OCI-LY7 (cell line): ENCODE measurements around the gene PLCL2. TPM values are rescaled to one million over a fixed set of nuclear protein-coding genes. Genes with fewer than 3 reads are reported as not detected.

ENCODE experiments used
- BruUV-seq: library from RNA; stranded (reverse); fragments of 400-500 nt; replicated peaks from 2 replicates; lab custom pipeline; 2021; lab: Mats Ljungman, UMichigan
- CTCF ChIA-PET: fragments of 300-600 bp; sonication (Branson Sonifier 250); formaldehyde crosslinking; loops from one replicate; lab custom pipeline; 2022; ENCODE audit warnings: antibody characterized with exemption; ENCODE audit not compliant: unreplicated experiment; lab: Charles Lee
- POLR2A ChIA-PET: fragments of 300-600 bp; sonication (Branson Sonifier 250); formaldehyde crosslinking; loops from one replicate; lab custom pipeline; 2022; ENCODE audit warnings: antibody characterized with exemption; lab: Charles Lee
- DNase-seq: peaks from one replicate; pipeline ENCODE4 v3.0.0-alpha.2; 2015; ENCODE audit warnings: low spot score
- H2AFZ ChIP-seq: fragments of 200-600 bp; sonication (generic), shearing (Covaris generic); 2 replicates; pipeline ENCODE4 v1.6.1; 2014; ENCODE audit warnings: mild to moderate bottlenecking, antibody characterized with exemption, low read length, moderate library complexity
- H3K27ac ChIP-seq: fragments of 200-600 bp; sonication (generic); 2 replicates; pipeline ENCODE4 v1.5.1; 2014; ENCODE audit warnings: mixed run types, low read depth, mild to moderate bottlenecking, moderate library complexity, low read length, inconsistent platforms; ENCODE audit not compliant: poor library complexity, severe bottlenecking
- H3K36me3 ChIP-seq: fragments of 200-600 bp; sonication (generic); 2 replicates; pipeline ENCODE4 v1.6.1; 2014; ENCODE audit warnings: mild to moderate bottlenecking, antibody characterized with exemption, low read length, moderate library complexity, mixed read lengths; ENCODE audit not compliant: insufficient read depth
- H3K4me1 ChIP-seq: fragments of 200-600 bp; sonication (generic); 2 replicates; pipeline ENCODE4 v1.5.1; 2014; ENCODE audit warnings: mild to moderate bottlenecking, low read length; ENCODE audit not compliant: insufficient read depth, poor library complexity, severe bottlenecking
- H3K4me2 ChIP-seq: fragments of 200-600 bp; sonication (generic); 2 replicates; pipeline ENCODE4 v1.6.1; 2014; ENCODE audit warnings: mild to moderate bottlenecking, low read length
- H3K4me3 ChIP-seq: fragments of 200-600 bp; sonication (generic); 2 replicates; pipeline ENCODE4 v1.5.1; 2014; ENCODE audit warnings: mild to moderate bottlenecking, low read depth, low read length; ENCODE audit not compliant: poor library complexity, severe bottlenecking
- H3K79me2 ChIP-seq: fragments of 200-600 bp; sonication (generic); 2 replicates; pipeline ENCODE4 v1.6.1; 2016; ENCODE audit warnings: low read depth, mild to moderate bottlenecking, low read length, moderate library complexity, mixed read lengths; ENCODE audit not compliant: insufficient read depth
- H3K9me2 ChIP-seq: fragments of 200-600 bp; sonication (generic); 2 replicates; pipeline ENCODE4 v1.6.1; 2016; ENCODE audit warnings: mild to moderate bottlenecking, low read length, mixed read lengths; ENCODE audit not compliant: insufficient read depth
- H3K9me3 ChIP-seq: fragments of 200-600 bp; sonication (generic); 2 replicates; pipeline ENCODE4 v1.6.1; 2014; ENCODE audit warnings: mild to moderate bottlenecking, mixed run types, low read length, mixed read lengths
- H4K20me1 ChIP-seq: fragments of 200-600 bp; sonication (generic); 2 replicates; pipeline ENCODE4 v1.6.1; 2014; ENCODE audit warnings: mild to moderate bottlenecking, antibody characterized with exemption, low read length, moderate library complexity, mixed read lengths; ENCODE audit not compliant: insufficient read depth
- CTCF ChIP-seq: fragments of 200-600 bp; sonication (generic); conservative IDR thresholded peaks from 2 replicates; pipeline ENCODE4 v1.5.1; 2014; ENCODE audit warnings: mild to moderate bottlenecking, antibody characterized with exemption, low read length, moderate library complexity, mixed read lengths
- EZH2phosphoT487 ChIP-seq: fragments of 200-600 bp; sonication (generic); IDR thresholded peaks from 2 replicates; pipeline ENCODE4 v1.6.1; 2018; ENCODE audit warnings: low read depth, borderline replicate concordance, mild to moderate bottlenecking, mixed run types, antibody characterized with exemption, low read length, moderate library complexity, mixed read lengths
- intact Hi-C: fragments of 100-400 bp; cut with micrococcal nuclease; formaldehyde crosslinking; loops from one replicate; pipeline ENCODE4 v1.10.0; 2022; ENCODE audit not compliant: unreplicated experiment
- total RNA-seq, 2 experiments: library from RNA; depleted of rRNA in 1 of 2; stranded (reverse); fragments of >200 nt in 1 of 2; shearing (Covaris generic) in 1 of 2; gene quantifications; 2 replicates each; pipeline ENCODE4 v1.2.3, GENCODE V29; 2014 to 2022

Gene PLCL2
- total RNA-seq, 2 experiments from 2014 or later, result 34.1 to 41.6 TPM

GRCh38 chr3:17069754-17070153 is 185.0 kb downstream of the PLCL2 start:
- no peaks in the 10 kb centered on the region for H3K9me3 ChIP-seq
- ChIA-PET POLR2A (no interaction called here), CTCF (no interaction called here)
- peaks cover 44% of the 10 kb centered on the region for H3K36me3 ChIP-seq
- BruUV-seq, result no TSS peak
- no peaks in the 10 kb centered on the region for H3K4me1 ChIP-seq
- TF ChIP-seq EZH2phosphoT487 (no peak), CTCF (no peak)
- H3K79me2 ChIP-seq, result no peaks in the 10 kb centered on the region
- H4K20me1 ChIP-seq, result no peaks in the 10 kb centered on the region
- H2AFZ ChIP-seq, result no peak overlapping the region
- H3K9me2 ChIP-seq, result no peaks in the 10 kb centered on the region
- intact Hi-C loops, result no loop called here
- H3K4me2 ChIP-seq, result no peak overlapping the region
- H3K4me3 ChIP-seq, result no peak overlapping the region
- no peak for DNase-seq
- H3K27ac ChIP-seq, result no peak overlapping the region

- Histone ChIP-seq H4K20me1 (no peaks in the 10 kb centered on the region), H3K4me3 (no peak overlapping the region), H3K79me2 (no peaks in the 10 kb centered on the region), H3K36me3 (peaks cover 50% of the 10 kb centered on the region), H3K4me1 (no peaks in the 10 kb centered on the region), H3K9me2 (no peaks in the 10 kb centered on the region), H3K27ac (no peak overlapping the region), H3K4me2 (no peak overlapping the region), H2AFZ (no peak overlapping the region), H3K9me3 (no peaks in the 10 kb centered on the region)
- no peak for TF ChIP-seq EZH2phosphoT487
- no peak for TF ChIP-seq CTCF
- no TSS peak for BruUV-seq
- CTCF ChIA-PET, result no interaction called here
- POLR2A ChIA-PET, result no interaction called here
- DNase-seq, result no peak
- intact Hi-C loops, result no loop called here
Measured at GRCh38 chr3:17070161-17070959, 185.6 kb downstream of the PLCL2 start.

- no peak for TF ChIP-seq CTCF
- no peak for TF ChIP-seq EZH2phosphoT487
- Histone ChIP-seq H3K4me2 (no peak overlapping the region), H2AFZ (no peak overlapping the region), H3K36me3 (peaks cover 46% of the 10 kb centered on the region), H3K9me3 (0 out of 2 replicates have a peak, but pooled peaks cover 3% of the 10 kb centered on the region), H3K4me3 (no peak overlapping the region), H3K79me2 (no peaks in the 10 kb centered on the region), H4K20me1 (no peaks in the 10 kb centered on the region), H3K27ac (no peak overlapping the region), H3K9me2 (no peaks in the 10 kb centered on the region), H3K4me1 (no peaks in the 10 kb centered on the region)
- BruUV-seq, result no TSS peak
- DNase-seq, result no peak
- intact Hi-C loops, result no loop called here
- CTCF ChIA-PET, result no interaction called here
- POLR2A ChIA-PET, result interaction anchor here (1.5 kb wide), 1 partner anchor 9 kb away, joined by 3 read pairs; no protein-coding TSS in a partner anchor
Measured at GRCh38 chr3:17074559-17074958, 189.8 kb downstream of the PLCL2 start.
